ENCODE results near the gene NEO1.

NEO1 gene

GRCh38 chr15:73127302-73127936 is 75.2 kb downstream of the NEO1 start:
- no peaks in the 10 kb centered on the region for H3K36me3 ChIP-seq (ENCODE audit: insufficient read depth, low read length)

GRCh38 chr15:73130830-73131229 is 78.6 kb downstream of the NEO1 start:
- H3K36me3 ChIP-seq (ENCODE audit: insufficient read depth, low read length): no peaks in the 10 kb centered on the region
- no peaks in the 10 kb centered on the region for H3K27me3 ChIP-seq (ENCODE audit: control insufficient read depth, insufficient read depth, low read length)
- no peak overlapping the region for H3K9ac ChIP-seq (ENCODE audit: low read depth, low read length)
- no peaks in the 10 kb centered on the region for H3K4me1 ChIP-seq (ENCODE audit: control insufficient read depth, insufficient read depth, low read length)
- H3K4me2 ChIP-seq (ENCODE audit: low read length): no peak overlapping the region
- no peak overlapping the region for H3K4me3 ChIP-seq (ENCODE audit: low read length)
- no peaks in the 10 kb centered on the region for H3K9me3 ChIP-seq (replicated peaks; ENCODE audit: low read length)

More at GRCh38 chr15:73127302-73127936, 75.2 kb downstream of the NEO1 start:
- no peaks in the 10 kb centered on the region for H3K27me3 ChIP-seq (ENCODE audit: control insufficient read depth, insufficient read depth, low read length)
- no peak overlapping the region for H3K4me2 ChIP-seq (ENCODE audit: low read length)
- no peak overlapping the region for H3K9ac ChIP-seq (ENCODE audit: low read depth, low read length)
- no peaks in the 10 kb centered on the region for H3K9me3 ChIP-seq (replicated peaks; ENCODE audit: low read length)
- no peak overlapping the region for H3K4me3 ChIP-seq (ENCODE audit: low read length)
- H3K4me1 ChIP-seq (ENCODE audit: control insufficient read depth, insufficient read depth, low read length): no peaks in the 10 kb centered on the region

GRCh38 chr15:73134196-73134595 is 81.9 kb downstream of the NEO1 start:
- Histone ChIP-seq H3K9ac (ENCODE audit: low read depth, low read length) (no peak overlapping the region), H3K27me3 (ENCODE audit: control insufficient read depth, insufficient read depth, low read length) (no peaks in the 10 kb centered on the region), H3K36me3 (ENCODE audit: insufficient read depth, low read length) (no peaks in the 10 kb centered on the region), H3K4me1 (ENCODE audit: control insufficient read depth, insufficient read depth, low read length) (no peaks in the 10 kb centered on the region), H3K4me3 (ENCODE audit: low read length) (no peak overlapping the region), H3K9me3 (replicated peaks; ENCODE audit: low read length) (no peaks in the 10 kb centered on the region), H3K4me2 (ENCODE audit: low read length) (no peak overlapping the region)

GRCh38 chr15:73139041-73139743 is 86.9 kb downstream of the NEO1 start:
- Histone ChIP-seq H3K27me3 (ENCODE audit: control insufficient read depth, insufficient read depth, low read length) (no peaks in the 10 kb centered on the region), H3K4me1 (ENCODE audit: control insufficient read depth, insufficient read depth, low read length) (no peaks in the 10 kb centered on the region), H3K9me3 (replicated peaks; ENCODE audit: low read length) (no peaks in the 10 kb centered on the region), H3K9ac (ENCODE audit: low read depth, low read length) (no peak overlapping the region), H3K36me3 (ENCODE audit: insufficient read depth, low read length) (no peaks in the 10 kb centered on the region), H3K4me3 (ENCODE audit: low read length) (no peak overlapping the region), H3K4me2 (ENCODE audit: low read length) (no peak overlapping the region)

GRCh38 chr15:73139744-73140553 is 87.7 kb downstream of the NEO1 start:
- Histone ChIP-seq H3K4me2 (ENCODE audit: low read length) (no peak overlapping the region), H3K27me3 (ENCODE audit: control insufficient read depth, insufficient read depth, low read length) (no peaks in the 10 kb centered on the region), H3K36me3 (ENCODE audit: insufficient read depth, low read length) (no peaks in the 10 kb centered on the region), H3K4me3 (ENCODE audit: low read length) (no peak overlapping the region), H3K9me3 (replicated peaks; ENCODE audit: low read length) (no peaks in the 10 kb centered on the region), H3K9ac (ENCODE audit: low read depth, low read length) (no peak overlapping the region), H3K4me1 (ENCODE audit: control insufficient read depth, insufficient read depth, low read length) (no peaks in the 10 kb centered on the region)

GRCh38 chr15:73141216-73141900 is 89.1 kb downstream of the NEO1 start:
- no peaks in the 10 kb centered on the region for H3K36me3 ChIP-seq (ENCODE audit: insufficient read depth, low read length)

GRCh38 chr15:73142802-73143762 is 90.8 kb downstream of the NEO1 start:
- H3K4me3 ChIP-seq (ENCODE audit: low read length): no peak overlapping the region
- H3K9ac ChIP-seq (ENCODE audit: low read depth, low read length): no peak overlapping the region
- no peak overlapping the region for H3K4me2 ChIP-seq (ENCODE audit: low read length)
- no peaks in the 10 kb centered on the region for H3K27me3 ChIP-seq (ENCODE audit: control insufficient read depth, insufficient read depth, low read length)
- H3K9me3 ChIP-seq (replicated peaks; ENCODE audit: low read length): no peaks in the 10 kb centered on the region
- no peaks in the 10 kb centered on the region for H3K4me1 ChIP-seq (ENCODE audit: control insufficient read depth, insufficient read depth, low read length)
- no peaks in the 10 kb centered on the region for H3K36me3 ChIP-seq (ENCODE audit: insufficient read depth, low read length)

More at GRCh38 chr15:73141216-73141900, 89.1 kb downstream of the NEO1 start:
- Histone ChIP-seq H3K9me3 (replicated peaks; ENCODE audit: low read length) (no peaks in the 10 kb centered on the region), H3K27me3 (ENCODE audit: control insufficient read depth, insufficient read depth, low read length) (no peaks in the 10 kb centered on the region), H3K4me2 (ENCODE audit: low read length) (no peak overlapping the region), H3K9ac (ENCODE audit: low read depth, low read length) (no peak overlapping the region), H3K4me1 (ENCODE audit: control insufficient read depth, insufficient read depth, low read length) (no peaks in the 10 kb centered on the region), H3K4me3 (ENCODE audit: low read length) (no peak overlapping the region)

- H3K27me3 ChIP-seq (ENCODE audit: control insufficient read depth, insufficient read depth, low read length): no peaks in the 10 kb centered on the region
- no peak overlapping the region for H3K9ac ChIP-seq (ENCODE audit: low read depth, low read length)
- no peaks in the 10 kb centered on the region for H3K4me1 ChIP-seq (ENCODE audit: control insufficient read depth, insufficient read depth, low read length)
- H3K4me3 ChIP-seq (ENCODE audit: low read length): no peak overlapping the region
- no peak overlapping the region for H3K4me2 ChIP-seq (ENCODE audit: low read length)
- H3K36me3 ChIP-seq (ENCODE audit: insufficient read depth, low read length): no peaks in the 10 kb centered on the region
- H3K9me3 ChIP-seq (replicated peaks; ENCODE audit: low read length): no peaks in the 10 kb centered on the region
Observed at GRCh38 chr15:73143763-73144155, 91.5 kb downstream of the NEO1 start.

GRCh38 chr15:73146419-73146818 is 94.2 kb downstream of the NEO1 start:
- H3K36me3 ChIP-seq (ENCODE audit: insufficient read depth, low read length): no peaks in the 10 kb centered on the region
- H3K4me1 ChIP-seq (ENCODE audit: control insufficient read depth, insufficient read depth, low read length): no peaks in the 10 kb centered on the region
- H3K9me3 ChIP-seq (replicated peaks; ENCODE audit: low read length): no peaks in the 10 kb centered on the region
- H3K27me3 ChIP-seq (ENCODE audit: control insufficient read depth, insufficient read depth, low read length): no peaks in the 10 kb centered on the region
- no peak overlapping the region for H3K9ac ChIP-seq (ENCODE audit: low read depth, low read length)
- H3K4me2 ChIP-seq (ENCODE audit: low read length): no peak overlapping the region
- no peak overlapping the region for H3K4me3 ChIP-seq (ENCODE audit: low read length)

- no peaks in the 10 kb centered on the region for H3K27me3 ChIP-seq (ENCODE audit: control insufficient read depth, insufficient read depth, low read length)
- no peak overlapping the region for H3K4me2 ChIP-seq (ENCODE audit: low read length)
- no peak overlapping the region for H3K9ac ChIP-seq (ENCODE audit: low read depth, low read length)
- H3K4me3 ChIP-seq (ENCODE audit: low read length): no peak overlapping the region
- H3K36me3 ChIP-seq (ENCODE audit: insufficient read depth, low read length): no peaks in the 10 kb centered on the region
- no peaks in the 10 kb centered on the region for H3K9me3 ChIP-seq (replicated peaks; ENCODE audit: low read length)
- no peaks in the 10 kb centered on the region for H3K4me1 ChIP-seq (ENCODE audit: control insufficient read depth, insufficient read depth, low read length)
Observed at GRCh38 chr15:73150831-73151230, 98.6 kb downstream of the NEO1 start.

Measured in skeletal muscle satellite cell (primary cell).